GM19468 (cell line): Measurements from ENCODE around the gene PRAMEF25.
"Not testable (repeated sequence)": the region's sequence is repeated elsewhere in the genome, so short reads cannot be mapped to it uniquely, and the experiment has no call there.

ENCODE experiments used
- ATAC-seq: cut with Tn5 transposase; IDR thresholded peaks from one replicate; pipeline ENCODE4 v1.9.1; 2021; ENCODE audit warnings: mild to moderate bottlenecking, moderate library complexity, moderate number of reproducible peaks; ENCODE audit not compliant: unreplicated experiment; ENCODE audit errors: extremely low read depth

The PRAMEF25 gene

DNA sequence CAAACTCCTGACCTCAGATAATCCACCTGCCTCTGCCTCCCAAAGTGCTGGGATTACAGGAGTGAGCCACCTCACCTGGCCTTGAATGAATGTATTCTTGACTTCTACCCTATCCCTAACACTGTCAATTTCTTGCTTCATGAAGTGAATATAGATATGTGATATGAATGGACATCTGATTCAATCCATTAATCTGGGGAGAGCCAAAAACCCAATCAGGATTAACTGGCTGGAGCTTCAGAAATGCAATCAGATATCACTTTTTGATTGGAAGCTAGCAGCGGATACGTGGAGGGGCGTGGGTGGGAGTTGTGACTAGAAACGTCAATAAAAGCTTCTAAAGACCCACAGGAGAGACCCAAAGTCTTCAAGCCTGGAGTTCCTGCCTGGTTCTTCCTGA is at the start of gene PRAMEF25:
Gene PRAMEF25 (plus strand): TSS at position 301 of the 400 bp plus-strand sequence. CDS start 2,920 bp downstream, outside the sequence.
- ATAC-seq = not testable (repeated sequence)

DNA sequence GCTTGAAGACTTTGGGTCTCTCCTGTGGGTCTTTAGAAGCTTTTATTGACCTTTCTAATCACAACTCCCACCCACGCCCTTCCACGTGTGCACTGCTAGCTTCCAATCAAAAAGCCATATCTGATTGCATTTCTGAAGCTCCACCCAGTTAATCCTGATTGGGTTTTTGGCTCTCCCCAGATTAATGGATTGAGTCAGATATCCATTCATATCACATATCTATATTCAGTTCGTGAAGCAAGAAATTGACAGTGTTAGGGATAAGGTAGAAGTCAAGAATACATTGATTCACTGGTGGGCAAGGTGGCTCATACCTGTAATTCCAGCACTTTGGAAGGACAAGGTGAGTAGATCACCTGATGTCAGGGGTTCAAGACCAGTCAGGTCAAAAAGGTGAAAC is 14.1 kb upstream of the PRAMEF25 start, which contains the start of gene PRAMEF27:
Gene PRAMEF27 (minus strand): TSS at position 101 of the 400 bp plus-strand sequence. CDS start 2,916 bp downstream, outside the sequence.
- ATAC-seq = not testable (repeated sequence)

GRCh38 chr1:13116754-13117153 is 46.2 kb downstream of the PRAMEF25 start, which contains the start of gene HNRNPCL2:
TSS of gene HNRNPCL2 (minus strand) at chr1:13116854. CDS start at chr1:13116400, 454 bp downstream.
- ATAC-seq = not testable (repeated sequence)
